CD8-positive, alpha-beta memory T cell (primary cell): ENCODE results near the gene DUSP14. TPM values are rescaled to one million over a fixed set of nuclear protein-coding genes. Genes with fewer than 3 reads are reported as not detected.

Experiments used
- polyA plus RNA-seq: library from polyadenylated mRNA; unstranded; fragments of 300-500 nt; fragmentation: Illumina TruSeq; gene quantifications from one replicate; pipeline ENCODE4 v1.2.3, GENCODE V29; 2021
- total RNA-seq, 2 experiments: library from RNA; stranded (reverse); gene quantifications; one replicate each; pipeline ENCODE4 v1.2.3, GENCODE V29; 2021

DUSP14 gene
- total and polyA plus RNA-seq, 3 experiments from 2014 or later: 18.7 to 19.0 (median 18.9) TPM

Other genes with a start within 250 kb of the DUSP14 start
- gene C17orf78, start 113.9 kb upstream of the DUSP14 start, total RNA-seq: not detected
- gene C17orf78, start 113.9 kb upstream of the DUSP14 start, polyA plus RNA-seq: not detected
- gene ACACA, start 83.1 kb upstream of the DUSP14 start, total RNA-seq: 10 to 100 TPM; 41.3 to 51.1 TPM
- 7.5 TPM for gene ACACA, start 83.1 kb upstream of the DUSP14 start, polyA plus RNA-seq
- gene TADA2A, start 83.0 kb upstream of the DUSP14 start, total RNA-seq: 10 to 100 TPM; 42.3 to 46.0 TPM
- gene TADA2A, start 83.0 kb upstream of the DUSP14 start, polyA plus RNA-seq: 12.8 TPM
- gene SYNRG, start 119.5 kb downstream of the DUSP14 start, total RNA-seq: 10 to 100 TPM; 42.3 to 50.8 TPM
- 104 TPM for gene SYNRG, start 119.5 kb downstream of the DUSP14 start, polyA plus RNA-seq
- 10 to 100 TPM; 36.0 to 41.0 TPM for gene DDX52, start 153.6 kb downstream of the DUSP14 start, total RNA-seq
- 14.7 TPM for gene DDX52, start 153.6 kb downstream of the DUSP14 start, polyA plus RNA-seq